IMR-90 (cell line): ENCODE measurements around the gene HLA-F. TPM values are rescaled to one million over a fixed set of nuclear protein-coding genes. Genes with fewer than 3 reads are reported as not detected.

Source experiments
- microRNA-seq, 2 experiments: library from miRNA; stranded (forward) in 1 of 2; unstranded in 1 of 2; fragments of 10-50 nt in 1 of 2; fragments of <30 nt in 1 of 2; gene quantifications in 1 of 2; microRNA quantifications in 1 of 2; one replicate each; pipeline versions ENCODE3 to v1.1.0; 2013 to 2020; ENCODE audit not compliant: insufficient read depth in 1 of 2, insufficient read length in 1 of 2, unreplicated experiment in 1 of 2
- polyA plus RNA-seq, 3 experiments: library from polyadenylated mRNA; depleted of rRNA; stranded (reverse); fragments of >200 nt; gene quantifications; 2 replicates each; pipeline ENCODE4 v1.2.3, GENCODE V29; 2012; ENCODE audit warnings: low replicate concordance in 1 of 3
- small RNA-seq, 5 experiments: library from RNA; depleted of rRNA; stranded (forward); fragments of <200 nt; gene quantifications; one replicate each; pipeline ENCODE3, GENCODE V24; 2012
- total RNA-seq: library from RNA; depleted of rRNA; stranded (reverse); fragments of >200 nt; gene quantifications from 2 replicates; pipeline ENCODE4 v1.2.3, GENCODE V29; 2012; rRNA removed

The HLA-F gene
- total and polyA plus RNA-seq, 2 of the 4 experiments (the other 2 are of a cell fraction): not detected

Small RNAs within 50 kb of the gene (microRNA-seq; reads per million reads assigned to microRNA genes)
- gene AL645939.2 (ENCODE audit: insufficient read depth, insufficient read length) (not detected), gene AL645939.3 (ENCODE audit: insufficient read depth, insufficient read length) (not detected), gene AL645939.4 (ENCODE audit: insufficient read depth, insufficient read length) (not detected), gene RF00019 (ENCODE audit: insufficient read depth, insufficient read length) (not detected)

Small RNAs within 50 kb of the gene (small RNA-seq; reads per million reads assigned to genes)
- gene AL645939.2: 0 reads per million in 5 experiments
- gene AL645939.3: 0 reads per million in 5 experiments
- 0 reads per million in 5 experiments for gene AL645939.4
- 0 reads per million in 5 experiments for gene RF00019

Other genes with a start within 250 kb of the HLA-F start
- gene MAS1L, start 235.5 kb upstream of the HLA-F start, total RNA-seq: not detected in 2 replicates
- not detected in 2 replicates for gene MAS1L, start 235.5 kb upstream of the HLA-F start, polyA plus RNA-seq (2012; rRNA removed)
- gene UBD, start 163.7 kb upstream of the HLA-F start, total RNA-seq: not detected in 2 replicates
- not detected in 2 replicates for gene UBD, start 163.7 kb upstream of the HLA-F start, polyA plus RNA-seq (2012; rRNA removed)
- gene OR2H2, start 138.3 kb upstream of the HLA-F start, total RNA-seq: not detected in 2 replicates
- gene OR2H2, start 138.3 kb upstream of the HLA-F start, polyA plus RNA-seq (2012; rRNA removed): not detected in 2 replicates
- 5.9 and 6.9 TPM in 2 replicates for gene GABBR1, start 90.3 kb upstream of the HLA-F start, total RNA-seq
- 25.6 and 31.5 TPM in 2 replicates for gene GABBR1, start 90.3 kb upstream of the HLA-F start, polyA plus RNA-seq (2012; rRNA removed)
- not detected in 2 replicates for gene MOG, start 66.3 kb upstream of the HLA-F start, total RNA-seq
- gene MOG, start 66.3 kb upstream of the HLA-F start, polyA plus RNA-seq (2012; rRNA removed): not detected in 2 replicates
- gene ZFP57, start 42.3 kb upstream of the HLA-F start, total RNA-seq: not detected in 2 replicates
- not detected in 2 replicates for gene ZFP57, start 42.3 kb upstream of the HLA-F start, polyA plus RNA-seq (2012; rRNA removed)
- gene HLA-G, start 104.4 kb downstream of the HLA-F start, total RNA-seq: not detected in 2 replicates
- not detected in 2 replicates for gene HLA-G, start 104.4 kb downstream of the HLA-F start, polyA plus RNA-seq (2012; rRNA removed)
- gene HLA-A, start 219.1 kb downstream of the HLA-F start, total RNA-seq: 76.4 and 94.5 TPM in 2 replicates
- 218 and 239 TPM in 2 replicates for gene HLA-A, start 219.1 kb downstream of the HLA-F start, polyA plus RNA-seq (2012; rRNA removed)